NCI-H774 (cell line): ENCODE data around the gene RBFOX2.

Experiments used
- DNase-seq: peaks from one replicate; lab custom pipeline; 2025; lab: John Stamatoyannopoulos, UW

The RBFOX2 gene

DNA sequence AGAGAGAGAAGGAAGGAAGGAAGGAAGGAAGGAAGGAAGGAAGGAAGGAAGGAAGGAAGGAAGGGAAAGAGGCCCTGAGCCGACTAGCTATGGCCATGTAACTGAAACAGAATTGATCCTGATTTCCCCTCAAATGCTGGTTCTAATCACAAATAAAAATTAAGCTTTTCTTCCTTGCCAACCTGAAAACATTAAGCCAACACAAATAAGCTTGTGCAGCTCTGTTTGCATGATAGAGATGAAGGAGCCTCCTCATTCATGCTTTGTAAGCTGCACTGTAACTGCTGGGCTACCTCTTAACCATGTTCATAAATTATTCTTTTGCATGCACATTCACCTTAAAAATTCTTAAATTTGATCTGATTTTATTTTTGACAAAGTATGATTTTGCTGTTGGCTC lies 338.6 kb downstream of the RBFOX2 start:
- DNase-seq, result no peak

DNA sequence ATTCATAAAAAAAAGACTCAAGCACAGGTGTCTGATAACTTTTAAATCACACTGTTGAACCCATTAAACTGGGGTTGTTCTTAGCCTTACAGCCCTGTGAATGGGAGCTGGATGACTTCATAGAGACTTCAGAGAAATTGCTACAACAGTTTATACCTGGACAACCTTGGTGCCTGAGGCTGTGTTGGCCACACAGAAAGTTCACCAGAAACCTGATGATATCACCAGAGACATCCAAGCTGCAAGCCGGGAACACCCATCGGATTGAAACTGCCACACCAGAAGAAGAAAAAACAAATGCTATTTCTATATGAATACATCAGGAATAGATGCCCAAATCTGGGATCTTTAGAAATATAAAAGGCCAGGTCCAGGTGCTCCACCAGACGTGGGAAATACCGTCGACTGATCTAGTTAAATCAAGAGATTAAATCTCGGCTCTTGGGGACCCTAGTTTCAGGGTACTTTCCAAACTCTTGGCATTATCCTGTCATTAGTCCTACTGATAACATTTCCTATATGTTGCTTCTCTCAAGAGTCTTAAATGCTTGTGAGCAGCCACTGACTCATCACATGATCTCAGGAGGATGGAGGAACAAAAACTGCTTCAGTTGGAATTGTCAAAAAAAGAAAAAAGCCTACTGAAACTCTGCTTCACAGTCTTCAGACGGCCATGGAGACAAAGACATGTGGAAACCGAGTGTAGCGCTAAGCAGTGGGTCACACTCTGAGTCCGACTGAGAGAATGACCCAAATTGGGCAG lies 339.5 kb downstream of the RBFOX2 start:
- no peak for DNase-seq
